GM21367 (cell line): Measurements from ENCODE around the gene TSC2.

Source experiments
- ATAC-seq: cut with Tn5 transposase; IDR thresholded peaks from one replicate; pipeline ENCODE4 v1.9.1; 2021; ENCODE audit not compliant: unreplicated experiment

Gene TSC2

DNA sequence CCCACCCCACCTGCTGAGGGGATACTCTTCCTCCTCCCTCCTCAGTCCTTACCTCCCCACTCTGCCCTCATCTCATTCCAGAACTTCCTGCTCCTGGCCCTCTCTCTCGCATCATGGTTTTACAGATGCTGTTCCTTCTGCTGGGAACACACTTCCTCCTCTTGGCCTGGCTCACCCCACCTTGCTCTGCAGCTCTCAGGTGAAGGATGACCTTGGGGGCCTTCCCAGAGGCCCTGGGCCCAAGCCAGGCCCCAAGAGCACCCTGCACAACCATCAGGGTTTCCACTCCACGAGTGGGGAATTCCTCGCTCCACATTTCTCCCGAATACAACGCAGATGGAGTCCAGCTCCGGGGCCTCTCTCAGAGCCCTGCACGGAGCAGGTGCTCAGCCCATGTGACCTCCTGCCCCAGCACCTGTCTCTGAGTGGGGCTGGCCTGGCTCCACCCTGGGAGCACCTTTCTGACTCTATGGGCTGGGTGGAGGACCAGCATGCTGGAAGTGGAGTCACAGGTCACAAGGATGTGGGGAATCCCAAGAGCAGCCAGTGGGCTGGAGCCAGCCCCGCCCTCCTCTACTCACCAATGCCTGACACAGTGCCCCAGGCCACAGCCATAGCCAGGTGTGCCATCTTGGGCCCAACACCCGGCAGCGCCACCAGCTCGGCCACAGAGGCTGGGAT is 4.7 kb upstream of the TSC2 start:
- no peak for ATAC-seq

GRCh38 chr16:2043667-2044451 is 3.9 kb upstream of the TSC2 start:
- no peak for ATAC-seq

DNA sequence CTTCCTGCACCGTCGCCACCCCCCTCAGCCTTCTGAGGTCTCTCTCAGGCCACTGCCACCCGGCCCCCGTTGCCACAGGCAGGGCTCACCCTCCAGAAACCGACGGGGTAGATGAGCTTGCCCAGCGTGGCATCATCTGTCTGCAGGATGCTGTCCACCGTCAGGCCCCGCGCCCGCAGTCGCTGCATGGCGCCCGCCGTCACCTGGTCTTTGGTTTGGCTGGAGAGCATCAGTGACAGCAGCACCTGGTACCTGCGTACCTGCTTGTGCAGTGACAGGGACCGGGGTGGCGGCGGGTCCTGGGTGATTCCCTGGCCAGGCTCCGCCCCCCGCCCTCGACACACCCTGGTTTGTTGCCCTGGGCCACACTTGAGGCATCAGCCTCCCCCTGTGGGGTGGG is 3.2 kb upstream of the TSC2 start:
- ATAC-seq, result no peak

DNA sequence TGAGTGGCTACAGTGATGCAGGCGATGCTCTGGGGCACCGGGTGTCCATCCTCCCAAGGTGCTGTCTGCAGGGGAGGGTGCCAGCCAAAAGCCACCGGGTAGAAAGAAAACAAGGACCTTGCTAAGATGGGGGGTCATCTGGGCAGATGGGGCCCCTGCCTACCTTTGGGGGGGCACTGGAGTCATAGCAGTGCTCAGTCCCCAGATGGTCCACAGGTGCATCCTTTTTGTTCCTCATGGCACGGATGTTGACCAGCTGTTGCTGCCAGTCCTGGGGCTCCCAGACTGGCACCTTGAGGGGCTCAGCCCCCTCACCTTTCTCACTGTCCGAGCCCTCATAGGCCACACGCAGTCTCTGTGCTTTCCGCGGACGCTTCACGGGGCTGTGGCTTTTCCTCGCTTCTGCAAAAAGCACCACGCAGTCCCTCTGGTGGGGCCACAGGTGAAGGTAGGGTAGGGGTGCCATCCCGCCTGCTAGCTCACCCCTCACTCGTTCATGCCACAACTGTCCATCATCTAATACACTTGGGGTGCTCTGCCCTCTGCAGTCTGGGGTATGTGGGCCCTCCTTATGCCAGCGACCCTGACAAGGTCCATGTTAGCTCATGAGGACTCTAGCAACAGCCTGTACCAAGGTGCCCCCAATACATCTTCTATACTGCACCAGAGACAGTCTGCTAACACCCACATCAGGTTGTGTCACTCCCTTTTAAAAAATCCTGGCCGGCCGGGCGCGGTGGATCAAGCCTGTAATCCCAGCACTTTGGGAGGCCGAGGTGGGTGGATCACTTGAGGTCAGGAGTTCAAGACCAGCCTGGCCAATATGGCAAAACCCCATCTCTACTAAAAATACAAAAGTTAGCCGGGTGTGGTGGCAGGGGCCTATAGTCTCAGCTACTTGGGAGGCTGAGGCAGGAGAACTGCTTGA is 1.6 kb upstream of the TSC2 start:
- no peak for ATAC-seq

DNA sequence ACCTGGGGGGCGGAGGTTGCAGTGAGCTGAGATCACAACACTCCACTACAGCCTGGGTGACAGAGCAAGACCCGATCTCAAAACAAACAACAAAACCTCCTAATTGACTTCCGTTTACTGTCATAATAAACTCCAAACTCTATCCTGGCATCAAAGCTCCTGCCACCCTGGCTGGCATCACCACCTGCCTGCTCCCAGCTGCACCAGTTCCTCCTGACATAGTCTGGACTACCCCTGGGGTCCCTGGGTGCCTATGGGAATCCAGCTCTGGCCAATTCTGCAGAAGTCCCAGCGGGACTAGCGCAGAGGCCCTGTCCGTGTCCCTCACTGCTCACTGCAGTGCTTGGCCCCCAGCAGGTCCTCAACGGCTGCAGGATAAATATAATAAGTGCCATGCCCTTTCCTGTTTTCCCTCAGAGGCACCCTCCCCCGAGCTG is 874 bp upstream of the TSC2 start:
- no peak for ATAC-seq

- ATAC-seq, result no peak
These were observed 345 bp downstream of the TSC2 start for GRCh38 chr16:2048116-2048543.

GRCh38 chr16:2053211-2053610 is 5.4 kb downstream of the TSC2 start:
- no peak for ATAC-seq

DNA sequence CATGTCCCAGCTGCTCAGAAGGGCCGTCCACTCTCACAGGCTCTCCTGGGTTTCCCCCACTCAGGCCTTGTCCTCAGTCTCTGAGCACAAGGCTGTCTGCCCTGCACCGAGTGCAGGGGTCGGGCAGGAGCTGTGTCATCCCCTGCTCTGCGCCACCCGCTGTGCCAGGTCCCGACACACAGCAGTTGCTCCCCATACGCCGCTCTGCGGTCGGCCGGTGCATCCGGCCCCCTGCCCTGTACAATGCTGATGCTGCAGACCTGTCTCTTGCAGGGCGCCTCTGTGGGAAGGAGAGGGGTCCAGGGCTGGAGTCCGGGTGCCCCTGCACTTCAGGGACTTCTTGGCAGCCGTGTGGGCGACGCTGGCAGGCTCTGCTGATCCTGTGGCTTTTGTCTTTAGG is 6.1 kb downstream of the TSC2 start:
- no peak for ATAC-seq

GRCh38 chr16:2054543-2055245 is 6.9 kb downstream of the TSC2 start:
- ATAC-seq, result no peak

- ATAC-seq, result no peak
These were observed 8.3 kb downstream of the TSC2 start for GRCh38 chr16:2056077-2056476.

GRCh38 chr16:2056681-2057407 is 9.1 kb downstream of the TSC2 start:
- no peak for ATAC-seq

- no peak for ATAC-seq
These were observed 9.7 kb downstream of the TSC2 start for GRCh38 chr16:2057438-2057837.

DNA sequence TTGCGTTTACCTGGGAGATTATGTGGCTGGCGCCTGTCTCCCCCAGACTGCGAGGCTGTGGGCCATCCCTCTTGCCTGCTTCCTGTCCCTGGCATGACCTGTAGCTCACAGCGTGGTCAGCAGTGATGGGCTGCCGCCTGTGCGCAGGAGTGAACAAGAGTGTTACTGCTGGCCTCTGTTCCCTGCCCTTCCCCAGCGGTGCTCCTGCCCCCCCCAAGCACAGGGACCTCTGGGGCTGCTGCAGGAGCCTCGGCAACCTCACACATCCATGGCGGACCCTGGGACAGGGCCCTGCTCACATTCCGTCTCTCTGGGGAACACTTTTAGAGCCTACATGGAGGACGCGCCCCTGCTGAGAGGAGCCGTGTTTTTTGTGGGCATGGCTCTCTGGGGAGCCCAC is 10.6 kb downstream of the TSC2 start:
- no peak for ATAC-seq

GRCh38 chr16:2058872-2059271 is 11.1 kb downstream of the TSC2 start:
- no peak for ATAC-seq

DNA sequence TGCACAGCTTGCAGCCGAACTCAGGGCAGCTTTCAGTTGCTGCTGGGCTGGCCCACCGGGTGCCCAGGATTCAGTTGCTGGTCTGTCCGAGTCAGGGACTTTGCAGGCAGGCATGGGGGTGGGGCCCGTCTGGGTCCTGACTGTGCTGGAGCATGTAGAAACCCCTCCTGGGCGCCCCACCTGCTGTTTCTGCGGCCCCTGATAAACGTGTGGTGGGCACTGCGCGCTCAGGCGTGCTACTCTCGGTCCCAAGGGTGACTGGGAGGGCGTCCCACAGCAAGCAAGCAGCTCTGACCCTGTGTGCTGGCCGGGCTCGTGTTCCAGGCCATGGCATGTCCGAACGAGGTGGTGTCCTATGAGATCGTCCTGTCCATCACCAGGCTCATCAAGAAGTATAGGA is 12.6 kb downstream of the TSC2 start:
- no peak for ATAC-seq

- no peak for ATAC-seq
These were observed 13.2 kb downstream of the TSC2 start for GRCh38 chr16:2061023-2061422.

DNA sequence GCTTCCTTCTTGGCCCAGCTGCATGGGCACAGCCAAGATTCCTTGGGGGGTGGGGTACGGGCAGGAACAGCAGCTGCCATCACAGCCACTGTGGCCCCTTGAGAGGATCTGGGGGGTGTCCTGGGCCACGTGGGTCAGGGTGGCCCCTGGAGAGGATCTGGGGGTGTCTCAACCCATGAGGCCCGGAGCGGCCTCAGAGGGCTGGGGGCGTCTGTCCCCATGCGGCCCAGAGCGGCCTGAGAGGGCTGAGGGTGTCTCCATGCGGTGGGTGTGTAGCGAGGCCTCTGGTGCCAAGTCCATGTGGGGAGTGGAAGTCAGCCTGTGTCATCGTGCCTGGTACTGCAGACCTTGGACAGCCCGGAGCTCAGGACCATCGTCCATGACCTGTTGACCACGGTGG is 13.7 kb downstream of the TSC2 start:
- no peak for ATAC-seq

DNA sequence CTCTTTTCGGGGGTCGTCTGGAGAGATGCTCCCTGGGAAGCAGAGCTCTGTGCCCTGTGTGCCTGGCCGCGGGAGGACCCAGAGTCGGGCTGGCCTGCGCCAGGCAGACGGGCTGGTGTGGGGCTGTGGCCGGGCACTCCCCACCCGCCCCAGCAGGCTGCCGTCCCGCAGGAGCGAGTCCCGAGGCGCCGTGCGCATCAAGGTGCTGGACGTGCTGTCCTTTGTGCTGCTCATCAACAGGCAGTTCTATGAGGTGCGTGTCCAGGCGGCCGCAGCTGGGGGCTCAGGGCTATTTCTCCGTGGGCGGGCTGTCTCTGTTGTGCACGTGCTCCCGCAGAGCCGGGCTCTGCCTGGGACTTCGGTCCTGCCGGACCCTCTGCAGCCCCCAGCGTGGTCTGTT is 15.0 kb downstream of the TSC2 start:
- no peak for ATAC-seq

DNA sequence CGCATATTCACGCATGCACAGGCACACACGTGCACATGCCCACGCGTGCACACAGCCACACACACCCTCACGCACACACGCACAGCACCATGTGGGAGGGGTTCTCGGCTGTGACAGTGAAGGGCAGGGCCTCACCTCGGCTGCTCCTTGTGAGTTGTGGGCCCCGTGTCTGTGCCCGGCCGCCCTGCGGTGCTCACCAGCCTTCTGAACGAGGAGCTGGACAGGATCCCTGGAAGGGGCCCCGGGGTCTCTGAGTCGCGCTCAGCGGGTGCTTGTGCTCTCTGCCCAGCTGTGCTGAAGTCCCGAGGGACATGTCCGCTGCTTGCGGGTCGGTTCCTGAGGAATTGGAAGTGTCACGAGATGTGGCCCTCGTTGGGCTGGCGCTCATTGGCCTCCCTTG is 16.1 kb downstream of the TSC2 start:
- ATAC-seq, result no peak

GRCh38 chr16:2064368-2064945 is 16.7 kb downstream of the TSC2 start:
- ATAC-seq, result no peak
